Activated CD4-positive, CD25-positive, alpha-beta regulatory T cell treated with anti-CD3 and anti-CD28 coated beads, Interleukin-2, amount 50 U/mL, for 16 hours (primary cell): ENCODE results near the gene MYL6.
"Not testable (repeated sequence)": the region's sequence is repeated elsewhere in the genome, so short reads cannot be mapped to it uniquely, and the experiment has no call there.

ENCODE experiments used
- DNase-seq: peaks from one replicate; pipeline ENCODE4 v3.0.0-alpha.2; 2020; ENCODE audit warnings: low read depth, low spot score

MYL6 gene

DNA sequence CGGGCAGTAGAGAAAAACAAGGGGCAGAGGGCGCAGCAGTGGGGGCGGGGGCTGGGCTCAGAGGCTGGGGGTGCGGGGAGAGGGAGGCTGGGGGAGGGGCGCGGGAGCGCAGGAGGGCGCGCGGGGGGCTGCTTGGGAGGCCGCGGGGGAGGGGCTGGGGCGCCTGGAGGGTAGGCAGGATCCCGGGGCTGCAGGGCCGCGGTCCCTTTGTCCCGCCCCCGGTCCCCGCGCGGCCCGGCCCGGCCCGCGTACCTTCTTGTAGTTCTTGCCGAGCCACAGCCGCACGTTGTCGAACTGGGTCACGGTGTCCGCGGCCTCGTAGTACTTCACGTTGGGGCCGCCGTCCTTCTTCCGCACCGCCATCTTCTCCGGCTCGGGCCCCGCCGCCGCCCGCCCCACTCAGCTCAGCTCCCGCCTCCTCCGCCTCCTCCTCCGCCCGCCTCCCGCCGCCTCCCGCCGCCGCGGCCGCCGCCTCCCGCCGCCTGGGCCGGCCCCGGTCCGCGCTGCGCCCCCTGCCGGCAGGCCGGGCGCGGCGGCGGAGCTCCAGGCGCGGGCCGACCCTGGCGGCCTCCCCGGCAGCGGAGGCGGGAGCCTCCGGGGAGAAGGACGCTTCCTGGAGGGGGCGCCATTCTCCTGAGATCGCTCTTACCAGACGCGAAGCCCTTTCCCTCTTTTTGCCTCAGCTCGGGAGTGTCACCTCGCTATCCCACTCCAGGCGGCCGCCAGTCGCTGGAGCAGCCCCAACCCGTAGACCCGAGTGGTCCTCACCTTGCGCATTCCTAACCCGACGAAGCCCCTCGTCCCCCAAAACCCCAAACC is 31.1 kb downstream of the MYL6 start, which contains the start of gene SMARCC2:
SMARCC2 (minus strand) TSS at position 385 of the 819 bp plus-strand sequence; CDS start at position 363, 22 bp downstream.
- DNase-seq: peak; percentile 76

DNA sequence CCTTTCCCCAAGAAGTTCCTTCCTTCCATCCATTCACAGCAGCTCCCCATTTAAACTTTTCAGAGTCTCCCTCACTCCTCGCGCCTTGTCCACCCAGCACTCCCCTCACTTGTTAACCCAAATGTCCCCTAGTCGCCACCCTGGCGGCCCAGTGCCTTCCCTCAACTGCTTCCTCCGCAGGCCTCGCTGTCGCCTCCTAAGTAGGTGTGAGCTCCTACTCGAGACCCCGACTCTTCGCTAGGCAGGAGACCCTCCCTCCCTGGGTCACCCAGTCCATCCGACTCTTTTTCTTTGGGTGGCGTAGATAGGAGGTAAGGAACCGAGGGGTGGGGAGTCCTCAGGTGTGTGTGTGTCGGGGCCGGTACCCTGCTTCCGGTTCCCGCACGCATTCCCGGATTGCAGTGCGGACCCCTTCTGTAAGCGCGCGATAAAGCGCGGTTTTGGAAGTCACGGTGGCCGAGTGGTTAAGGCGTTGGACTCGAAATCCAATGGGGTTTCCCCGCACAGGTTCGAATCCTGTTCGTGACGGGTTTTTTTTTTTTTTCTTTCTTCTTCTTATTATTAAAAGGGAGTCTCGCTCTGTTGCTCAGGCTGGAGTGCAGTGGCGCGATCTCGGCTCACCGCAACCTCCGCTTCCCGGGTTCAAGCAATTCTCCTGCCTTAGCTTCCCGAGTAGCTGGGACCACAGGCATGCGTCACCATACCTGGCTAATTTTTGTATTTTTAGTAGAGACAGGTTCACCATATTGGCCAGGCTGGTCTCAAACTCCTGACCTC is 31.9 kb downstream of the MYL6 start:
- DNase-seq: peak; percentile 54

DNA sequence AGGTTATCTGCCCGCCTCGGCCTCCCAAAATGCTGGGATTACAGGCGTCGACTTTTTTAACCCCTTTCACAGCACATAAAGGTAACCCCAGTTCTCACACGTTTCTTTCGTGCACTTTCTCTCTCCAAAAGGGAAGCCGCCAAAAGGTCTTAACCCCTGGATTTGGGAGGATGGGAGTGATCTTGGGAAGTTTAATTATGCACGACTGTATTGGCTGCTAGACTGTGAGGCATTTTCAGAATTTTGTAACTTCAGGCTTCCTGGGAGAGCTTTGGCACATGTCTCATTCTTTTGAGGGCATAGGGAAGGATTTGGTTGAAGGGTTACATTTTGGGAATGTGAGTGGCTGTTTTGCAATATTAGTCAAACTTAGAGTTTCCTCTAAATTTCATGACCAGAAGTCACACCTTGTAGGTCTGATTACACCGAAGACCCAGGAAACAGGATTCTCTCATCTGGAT is 32.6 kb downstream of the MYL6 start:
- no peak for DNase-seq

DNA sequence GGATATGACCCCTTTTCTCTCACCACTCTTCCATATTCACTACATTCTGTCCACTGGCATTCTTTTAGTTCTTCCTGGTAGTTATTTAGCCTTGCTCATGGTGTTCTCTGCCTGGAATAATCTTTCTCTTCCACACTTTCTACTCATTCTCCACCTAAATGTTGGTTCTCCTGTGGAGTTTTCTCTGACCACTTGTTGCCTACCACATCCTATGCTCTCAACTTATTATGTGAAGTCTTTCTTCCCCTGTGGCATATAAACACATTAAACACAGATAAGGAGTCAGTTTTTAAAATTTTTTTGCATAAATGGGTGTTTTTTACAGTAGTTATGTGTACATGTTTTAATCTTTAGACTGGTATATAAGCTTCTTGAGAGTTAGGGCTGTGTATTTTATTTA is 34.4 kb downstream of the MYL6 start:
- DNase-seq: no peak

DNA sequence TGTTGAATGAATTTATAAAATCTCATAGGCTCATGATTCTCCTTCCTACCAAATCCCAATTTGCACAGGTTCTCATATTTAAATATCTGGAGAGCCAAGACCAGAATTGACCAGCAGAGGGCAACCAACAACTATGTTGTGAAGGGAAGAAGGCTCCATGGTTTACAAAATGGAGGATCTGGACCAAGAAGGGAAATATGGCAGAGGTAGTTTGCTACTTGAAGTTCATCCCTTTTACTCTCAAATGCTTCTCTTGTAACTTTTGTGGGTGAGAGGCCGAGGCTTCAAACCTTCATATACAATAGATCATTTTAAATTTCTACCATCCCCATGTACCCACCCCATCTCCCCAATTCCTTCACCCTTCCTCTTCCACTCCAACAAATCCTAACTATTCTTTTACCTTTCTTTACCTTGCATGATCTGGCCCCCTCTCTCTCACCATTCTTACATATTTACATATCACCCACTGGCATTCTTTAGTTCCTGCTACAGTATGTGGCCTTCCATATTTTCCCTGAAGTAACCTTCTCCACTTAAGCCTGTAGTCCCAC is 34.9 kb downstream of the MYL6 start:
- DNase-seq: peak; percentile 69

DNA sequence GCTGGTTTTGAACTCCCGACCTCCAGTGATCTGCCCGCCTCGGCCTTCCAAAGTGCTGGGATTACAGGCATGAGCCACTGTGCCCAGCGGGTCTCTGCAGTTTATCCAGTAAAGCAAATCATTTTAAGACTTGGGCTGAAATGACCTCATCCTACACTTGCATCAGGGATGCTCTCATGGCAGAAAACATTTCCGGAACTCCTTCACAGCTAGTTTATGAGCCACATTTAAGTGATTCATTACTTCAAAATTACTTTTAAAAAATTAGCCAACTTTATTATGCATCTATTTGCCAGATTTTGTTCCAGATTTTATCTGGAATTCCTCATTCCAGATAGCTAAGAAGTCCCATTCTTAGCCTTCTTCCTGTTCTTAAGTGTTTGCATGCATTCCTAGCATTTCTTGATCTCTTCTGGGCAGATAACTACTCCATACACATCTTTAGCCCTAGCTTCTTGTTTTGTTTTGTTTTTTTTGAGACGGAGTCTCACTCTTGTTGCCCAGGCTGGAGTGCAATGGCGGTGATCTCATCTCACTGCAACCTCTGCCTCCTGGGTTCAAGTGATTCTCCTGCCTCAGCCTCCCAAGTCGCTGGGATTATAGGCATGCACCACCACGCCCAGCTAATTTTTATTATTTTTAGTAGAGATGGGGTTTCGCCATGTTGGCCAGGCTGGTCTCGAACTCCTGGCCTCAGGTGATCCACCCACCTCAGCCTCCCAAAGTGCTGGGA is 38.8 kb downstream of the MYL6 start:
- DNase-seq: not testable (repeated sequence)

DNA sequence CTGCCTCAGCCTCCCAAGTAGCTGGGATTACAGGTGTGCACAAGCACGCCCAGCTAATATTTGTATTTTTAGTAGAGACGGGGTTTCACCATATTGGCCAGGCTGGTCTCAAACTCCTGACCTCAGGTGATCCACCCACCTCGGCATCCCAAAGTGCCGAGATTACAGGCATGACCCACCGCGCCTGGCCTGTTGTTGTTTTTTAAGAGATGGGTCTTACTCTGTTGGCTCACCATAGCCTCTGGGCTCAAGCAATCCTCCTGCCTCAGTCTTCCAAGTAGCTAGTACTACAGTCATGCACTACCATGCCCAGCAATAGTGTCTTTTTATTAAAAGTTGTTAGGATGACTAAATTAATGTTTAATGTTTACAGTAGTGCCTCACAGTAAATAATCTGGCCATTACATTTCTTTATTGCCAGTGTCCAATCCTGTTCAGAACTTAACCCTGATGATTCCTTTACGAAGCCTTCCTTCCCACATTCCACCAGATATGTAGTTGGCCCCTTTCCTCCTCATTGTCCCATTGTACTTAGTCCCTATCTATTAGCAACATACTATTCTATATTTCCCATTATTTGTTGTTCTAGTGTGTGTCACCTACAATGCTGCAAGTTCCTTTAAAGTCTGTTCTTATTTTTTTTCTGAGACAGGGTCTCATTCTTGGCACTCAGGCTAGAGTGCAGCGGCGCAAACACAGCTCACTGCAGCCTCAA is 39.9 kb downstream of the MYL6 start:
- no peak for DNase-seq

DNA sequence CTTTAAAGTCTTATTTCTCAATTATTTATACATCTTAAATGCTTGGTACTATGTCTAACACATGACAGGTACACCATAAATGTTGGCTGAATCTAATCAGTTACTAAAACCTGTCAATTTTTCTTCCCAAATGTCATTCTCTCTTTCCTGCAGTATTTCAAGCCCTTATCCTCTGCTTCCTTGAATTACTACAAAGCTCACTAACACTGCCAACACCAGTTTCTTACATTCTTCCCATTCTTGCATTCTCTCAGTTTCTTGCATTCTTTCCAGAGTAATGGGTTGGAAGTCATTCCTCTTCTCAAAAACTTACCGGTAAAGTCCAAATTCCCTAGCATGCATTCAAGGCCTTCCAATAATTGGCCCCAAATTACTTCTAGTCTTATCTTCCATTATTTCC is 40.7 kb downstream of the MYL6 start:
- DNase-seq: no peak

DNA sequence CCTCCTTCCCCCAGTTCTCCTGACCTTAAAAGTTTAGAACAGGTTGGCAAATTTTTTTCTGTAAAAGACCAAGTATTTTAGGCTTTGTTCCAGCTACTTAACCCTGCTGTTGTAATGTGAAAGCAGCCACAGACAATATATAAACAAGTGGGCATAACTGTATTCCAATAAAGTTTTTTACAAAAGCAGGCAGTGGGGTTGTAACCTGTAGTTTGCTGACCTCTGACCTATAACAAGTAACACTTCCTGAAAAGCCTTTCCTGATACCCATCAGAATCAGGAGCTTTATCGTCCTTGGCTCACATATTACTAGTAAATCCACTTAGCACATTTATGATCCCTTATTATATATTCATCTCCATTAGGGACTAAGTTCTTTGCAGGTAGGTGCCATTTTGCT is 44.2 kb downstream of the MYL6 start:
- no peak for DNase-seq

DNA sequence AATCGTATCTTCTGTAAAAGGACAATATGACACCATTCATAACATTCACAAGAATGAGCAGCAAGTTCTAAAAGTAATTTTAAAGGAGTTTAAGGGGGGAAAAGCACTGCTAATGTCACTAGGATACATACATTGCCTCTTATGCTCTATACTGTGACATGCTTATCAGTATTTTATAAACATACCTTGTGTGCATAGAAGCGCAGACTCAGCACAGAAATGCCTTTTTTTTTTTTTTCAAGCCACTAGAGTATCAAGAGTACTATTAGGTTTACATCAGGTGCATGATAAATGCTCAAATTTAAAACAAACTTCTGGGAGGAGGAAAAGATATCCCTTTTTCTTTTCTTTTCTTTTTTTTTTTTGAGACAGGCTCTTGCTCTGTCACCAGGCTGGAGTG is 44.7 kb downstream of the MYL6 start:
- DNase-seq: no peak

DNA sequence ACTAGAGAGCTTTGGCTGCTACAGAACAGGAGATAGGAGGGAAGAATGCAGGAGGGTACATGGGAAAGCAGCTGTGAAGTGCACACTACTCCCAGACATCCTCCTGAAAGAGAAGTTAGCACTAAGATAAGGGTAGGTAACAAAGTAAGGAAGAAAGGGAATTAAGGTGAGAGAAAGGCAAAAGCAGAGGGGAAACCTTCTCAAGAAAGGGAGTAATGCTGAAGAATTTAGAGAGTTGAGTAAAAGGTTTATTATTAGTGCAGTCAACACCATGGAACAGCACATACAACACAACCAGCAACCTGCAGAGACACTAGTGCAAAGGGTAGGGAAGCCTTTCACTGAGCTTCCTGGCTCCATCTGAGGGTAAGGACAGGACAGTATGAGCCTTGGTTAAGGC is 46.1 kb downstream of the MYL6 start:
- no peak for DNase-seq

DNA sequence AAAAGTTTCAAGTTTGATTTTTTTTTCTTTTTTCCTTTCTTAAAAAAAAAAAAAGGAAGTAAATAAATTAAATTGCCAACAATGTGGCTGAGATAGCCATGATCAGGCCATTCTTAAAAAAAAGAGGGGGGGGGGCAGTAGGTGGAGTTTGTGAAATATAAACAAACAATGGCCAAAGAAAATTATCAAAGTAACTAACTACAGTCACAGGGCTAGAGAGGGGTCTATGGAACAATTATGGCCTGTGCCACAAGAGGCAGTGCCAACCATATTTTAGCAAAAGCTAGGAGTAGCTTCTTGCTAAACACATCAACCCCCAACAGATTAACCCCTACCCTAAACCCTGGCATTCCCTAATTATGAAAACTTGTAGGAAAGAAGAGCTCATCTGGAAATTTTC is 47.3 kb downstream of the MYL6 start:
- DNase-seq: no peak

DNA sequence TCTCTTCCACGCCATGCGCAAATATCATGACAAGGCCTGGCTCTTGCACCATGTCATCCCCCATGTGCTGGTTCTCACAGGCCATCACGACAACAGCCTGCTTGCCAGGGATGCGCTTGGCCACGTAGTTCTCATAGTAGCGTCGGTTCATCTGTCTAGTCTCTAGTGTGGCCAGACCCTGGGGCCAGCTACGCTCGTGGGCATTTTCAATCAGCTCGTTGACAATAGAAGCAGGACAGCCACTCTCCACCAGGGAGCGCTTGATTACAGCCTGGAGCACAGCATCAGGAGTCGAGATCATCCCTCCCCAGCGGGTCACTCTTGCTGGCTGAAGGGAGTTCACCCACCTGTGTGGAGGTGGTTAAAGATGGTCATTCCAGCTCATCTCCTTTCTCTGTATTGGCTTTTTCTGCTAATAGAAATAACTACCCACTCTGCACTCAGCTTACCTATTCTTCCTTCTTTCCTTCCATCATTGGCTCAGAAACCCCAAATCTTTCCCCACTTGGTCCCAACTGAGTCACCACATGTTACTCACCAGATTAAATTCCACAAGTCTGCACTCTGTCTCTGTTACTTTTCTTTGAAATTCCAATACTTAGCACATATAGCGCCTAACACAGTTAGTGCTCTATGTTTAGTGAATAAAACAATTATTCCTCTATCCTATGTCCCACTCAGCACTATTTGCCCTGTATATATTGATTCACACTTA is 48.5 kb downstream of the MYL6 start:
- DNase-seq: no peak

DNA sequence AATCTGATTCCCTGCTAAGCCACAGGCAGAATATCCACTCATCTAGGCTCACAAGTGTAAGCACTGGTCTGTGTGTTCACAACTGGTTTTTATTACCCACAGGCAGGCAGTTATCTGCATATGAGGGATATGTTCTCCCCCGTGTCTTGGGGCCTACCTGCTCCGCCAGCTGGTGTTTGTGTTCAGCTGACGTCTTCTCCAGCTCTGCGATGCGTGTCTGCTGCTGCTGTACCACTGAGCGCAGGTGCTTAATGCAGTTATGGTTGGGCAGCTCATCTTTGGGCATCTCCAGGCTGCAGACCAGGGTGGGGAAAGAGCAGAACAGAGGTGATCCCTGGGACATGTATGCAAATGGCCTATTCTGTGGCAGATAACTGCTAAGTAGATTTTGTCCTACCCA is 49.8 kb downstream of the MYL6 start:
- DNase-seq: no peak
